GM10266 (cell line): ENCODE data around the gene EDA.

Source experiments
- DNase-seq: peaks from one replicate; pipeline ENCODE4 v3.0.0; 2012; ENCODE audit errors: extremely low spot score
- CTCF ChIP-seq: IDR thresholded peaks from 2 replicates; pipeline ENCODE4 v1.5.1; 2012; ENCODE audit warnings: mild to moderate bottlenecking, low read depth; ENCODE audit not compliant: control insufficient read depth, insufficient read depth; ENCODE audit errors: missing control alignments

The EDA gene

DNA sequence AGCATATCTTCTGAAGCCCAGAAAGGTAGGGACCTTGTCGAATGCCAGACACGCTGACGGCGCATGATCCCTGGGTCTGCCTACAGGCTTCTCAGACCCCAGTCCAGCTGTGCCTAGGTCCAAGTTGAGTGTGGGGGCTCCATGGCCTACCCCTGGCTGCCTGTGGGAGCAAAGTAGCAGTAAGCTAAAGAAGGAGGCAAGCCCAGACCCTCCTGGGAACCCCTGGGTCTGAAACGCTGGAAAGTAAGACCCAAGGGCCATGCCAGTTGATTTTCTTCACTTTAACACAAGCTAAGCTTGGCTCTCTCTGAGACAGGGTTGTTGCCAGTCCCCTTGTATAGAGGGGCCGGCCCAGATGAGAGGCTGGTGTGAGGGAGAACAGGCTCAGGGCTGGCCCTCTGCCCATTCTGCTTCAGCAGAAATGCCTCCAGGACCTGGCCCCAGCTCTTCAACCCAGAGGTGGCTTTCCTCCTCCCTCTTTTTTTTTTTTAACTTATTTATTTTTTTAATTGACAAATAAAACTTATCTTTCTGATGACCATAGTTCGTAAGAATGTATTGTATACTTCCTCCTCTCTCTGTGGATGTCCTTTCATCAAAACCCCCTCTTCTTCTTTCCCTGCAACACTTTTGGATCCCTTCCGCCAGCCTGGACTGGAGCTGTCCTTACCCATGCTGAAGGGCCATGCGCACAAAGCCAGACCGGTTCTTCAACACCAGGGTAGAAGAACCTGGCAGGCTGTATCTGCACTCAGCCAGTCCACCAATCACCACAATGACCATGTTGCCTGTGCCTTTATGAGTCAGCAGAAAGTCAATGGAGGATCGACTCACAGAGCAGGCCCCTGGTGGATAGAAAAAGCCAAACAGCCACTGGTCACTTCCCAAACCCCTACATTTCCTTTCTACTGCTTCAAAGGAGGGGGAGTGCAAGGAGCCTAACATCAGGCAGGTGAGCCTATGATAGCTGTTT is 426.8 kb downstream of the EDA start:
- DNase-seq, result no peak
- TF ChIP-seq CTCF, result no peak

DNA sequence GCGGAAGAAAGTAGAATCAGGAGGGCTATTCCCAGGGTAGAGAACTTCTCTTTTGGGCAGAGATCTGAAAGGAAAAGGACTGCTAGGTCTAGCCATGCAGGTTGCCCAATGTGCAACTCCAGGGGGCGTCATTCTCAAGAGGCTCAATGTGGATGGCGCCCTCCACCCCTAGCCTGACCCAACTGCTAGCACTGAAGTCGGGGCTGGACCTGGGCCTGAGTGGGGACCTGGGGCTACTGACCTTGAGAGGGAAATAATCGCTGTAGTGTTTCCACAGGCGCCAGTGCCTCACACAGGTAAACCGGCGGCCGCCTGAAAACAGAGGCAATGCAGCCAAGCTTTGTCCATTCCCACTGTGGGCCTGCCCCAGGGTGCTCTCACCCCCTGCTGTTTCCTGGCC is 427.8 kb downstream of the EDA start:
- no peak for TF ChIP-seq CTCF
- no peak for DNase-seq

DNA sequence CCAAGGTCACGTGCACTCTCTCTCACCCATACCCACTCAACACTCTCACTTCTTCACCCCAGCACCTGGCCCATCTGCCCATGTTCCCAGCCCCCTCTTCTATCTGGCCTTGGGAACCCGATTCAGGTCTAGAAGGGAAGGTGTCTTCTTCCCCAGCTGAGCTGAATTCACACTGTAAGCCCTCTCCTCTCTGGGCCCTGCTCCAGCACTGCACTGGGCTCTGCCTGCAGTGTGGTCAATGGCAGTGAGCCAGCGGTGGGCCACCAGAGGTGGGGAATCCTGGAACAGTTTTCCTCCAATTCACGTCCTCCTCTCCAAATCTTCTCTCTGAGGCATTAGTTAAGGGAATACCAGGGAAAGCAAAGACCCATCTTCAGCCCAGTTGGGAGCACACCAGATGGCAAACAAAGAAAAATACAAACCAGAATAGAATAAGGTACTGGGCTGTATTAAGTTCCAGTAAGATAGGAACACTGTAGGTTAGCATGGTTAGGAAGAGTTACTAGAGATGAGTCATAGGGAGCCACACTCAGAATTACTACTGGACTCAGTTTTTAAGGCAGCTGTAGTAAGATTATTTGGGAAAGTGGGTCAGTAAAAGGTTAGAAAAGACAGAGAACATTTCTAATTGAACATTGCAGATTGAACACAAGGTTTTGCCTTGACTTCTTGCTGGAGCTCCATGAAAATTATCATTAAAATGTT is 428.8 kb downstream of the EDA start:
- DNase-seq, result no peak
- no peak for TF ChIP-seq CTCF

DNA sequence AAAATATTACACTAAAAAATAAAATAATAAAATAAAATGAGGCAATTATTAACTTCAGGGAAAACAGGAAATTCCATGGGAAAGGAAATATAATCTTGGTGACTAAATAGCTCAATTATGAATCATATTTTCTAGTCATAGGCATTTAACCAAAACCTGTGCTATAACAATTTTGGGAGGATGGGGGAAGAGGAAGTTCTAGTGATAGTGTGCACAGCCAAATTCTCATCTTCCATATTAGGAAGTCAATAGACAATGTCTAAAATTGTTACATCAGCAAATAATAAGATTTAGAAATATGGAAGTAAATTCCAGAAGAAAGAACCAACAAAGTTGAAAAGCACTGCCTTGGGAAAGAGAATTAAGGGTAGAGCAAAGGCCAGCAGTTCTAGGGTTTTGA is 431.1 kb downstream of the EDA start:
- DNase-seq, result no peak
- TF ChIP-seq CTCF, result no peak

- TF ChIP-seq CTCF, result no peak
- no peak for DNase-seq
Measured at GRCh38 chrX:70049406-70049805, 433.5 kb downstream of the EDA start.

DNA sequence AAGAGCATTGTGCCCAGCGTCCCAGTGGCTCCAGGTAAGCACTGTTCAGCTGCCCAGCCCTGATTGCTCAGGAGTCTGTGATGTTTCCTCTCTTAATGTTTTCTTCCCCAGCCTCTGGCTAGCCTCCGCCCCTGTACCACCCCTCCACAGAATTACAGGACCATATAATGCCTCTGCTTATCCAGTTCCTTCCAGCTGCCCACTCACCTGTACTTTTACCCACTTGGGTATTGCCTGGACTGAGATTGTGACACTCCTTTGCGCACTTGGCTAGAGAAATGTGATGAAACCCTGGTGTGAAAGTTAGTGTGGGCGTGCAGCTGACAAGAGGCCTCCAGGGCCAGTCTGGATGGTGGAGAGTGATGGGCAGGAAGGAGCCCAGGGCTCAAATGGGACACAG is 434.0 kb downstream of the EDA start, which contains the start of gene AWAT2:
TSS of gene AWAT2 (minus strand) at position 14 of the 400 bp plus-strand sequence. CDS start at position 8, 6 bp downstream.
- TF ChIP-seq CTCF, result no peak
- no peak for DNase-seq
